Tibial nerve (tissue), 4 donors: Measurements from ENCODE around the gene THAP11. TPM values are rescaled to one million over a fixed set of nuclear protein-coding genes. Genes with fewer than 3 reads are reported as not detected.

ENCODE experiments used
- DNase-seq, 2 donors: peaks; one replicate each; pipeline ENCODE4 v3.0.0-alpha.2; 2019; ENCODE audit warnings: low spot score in 2 of 2
- H3K27ac ChIP-seq, 4 donors: fragments of 200-600 bp; sonication (generic) in 3 of 4; one replicate each; pipeline ENCODE4 v1.5.1; 2017 to 2019; ENCODE audit warnings: mild to moderate bottlenecking in 1 of 4
- H3K27me3 ChIP-seq, 2 donors: fragments of 200-600 bp; sonication (generic) in 1 of 2; one replicate each; pipeline versions ENCODE4 v1.5.1 to v1.6.0; 2017 to 2019
- H3K36me3 ChIP-seq, 3 donors: fragments of 200-600 bp; sonication (generic); one replicate each; pipeline ENCODE4 v1.5.1; 2018 to 2019
- H3K4me1 ChIP-seq, 4 donors: fragments of 200-600 bp; sonication (generic) in 3 of 4; one replicate each; pipeline ENCODE4 v1.5.1; 2017 to 2019
- H3K4me3 ChIP-seq, 4 donors: fragments of 200-600 bp; sonication (generic) in 3 of 4; one replicate each; pipeline ENCODE4 v1.5.1; 2017 to 2019; ENCODE audit warnings: mild to moderate bottlenecking in 1 of 4, moderate library complexity in 1 of 4
- H3K9me3 ChIP-seq, 4 donors: fragments of 200-600 bp; sonication (generic) in 3 of 4; one replicate each; pipeline ENCODE4 v1.5.1; 2017 to 2019
- CTCF ChIP-seq, 5 experiments: fragments of 200-600 bp in 3 of 5; fragments of 450-650 bp in 2 of 5; sonication (generic) in 3 of 5; IDR thresholded peaks; one replicate each; pipeline ENCODE4 v1.5.1; 2016 to 2019; ENCODE audit warnings: antibody characterized with exemption in 5 of 5, mild to moderate bottlenecking in 3 of 5, moderate library complexity in 2 of 5
- EP300 ChIP-seq, 2 donors: sonication (generic); formaldehyde crosslinking; IDR thresholded peaks; one replicate each; pipeline ENCODE4 v1.6.1; 2017; ENCODE audit warnings: antibody characterized with exemption in 2 of 2, mild to moderate bottlenecking in 1 of 2
- POLR2A ChIP-seq, 2 donors: fragments of 450-650 bp; IDR thresholded peaks; one replicate each; pipeline ENCODE4 v1.6.1; 2017; ENCODE audit warnings: antibody characterized with exemption in 2 of 2, mild to moderate bottlenecking in 2 of 2, moderate library complexity in 2 of 2
- WGBS, 2 donors: methylation state at CpG; one replicate each; pipeline ENCODE4 v1.1.5; 2018; 5-methylcytosine and 5-hydroxymethylcytosine counted together
- small RNA-seq: library from RNA; depleted of rRNA; stranded (forward); fragments of <200 nt; gene quantifications from one replicate; pipeline ENCODE3, GENCODE V24; 2016
- total RNA-seq, 4 donors: library from RNA; depleted of rRNA; stranded (reverse); fragments of >200 nt; gene quantifications; one replicate each; pipeline ENCODE4 v1.1.0, GENCODE V29; 2016

THAP11 gene
- total RNA-seq, 4 donors from 2014 or later: 47.1 to 74.3 (median 60.9) TPM

GRCh38 chr16:67892375-67892774, 50.3 kb downstream of the THAP11 start:
- no peak for DNase-seq
- H3K9me3 ChIP-seq: no peaks in the 10 kb centered on the region
- H3K4me3 ChIP-seq: peak overlapping the region in 3 of 4 donors; percentile 72 to 98 (median 81)
- WGBS, 2 donors: 56 to 60% methylated on average over 5 of the region's 5 CpGs
- peaks cover 3 to 45% (median 26%) of the 10 kb centered on the region in 4 donors for H3K4me1 ChIP-seq
- peak overlapping the region; percentile 82 to 99 (median 88) for H3K27ac ChIP-seq
- no peaks in the 10 kb centered on the region for H3K27me3 ChIP-seq
- no peaks in the 10 kb centered on the region for H3K36me3 ChIP-seq
- TF ChIP-seq POLR2A (IDR thresholded peaks at IDR 0.05) (no peak), CTCF (IDR thresholded peaks at IDR 0.05) (no peak), EP300 (IDR thresholded peaks at IDR 0.05) (no peak)

GRCh38 chr16:67892899-67893742, 51.0 kb downstream of the THAP11 start, which contains the start of gene PSKH1:
PSKH1 (plus strand) TSS chr16:67893254; CDS start chr16:67908750, 15,496 bp downstream.
- TF ChIP-seq EP300 (IDR thresholded peaks at IDR 0.05) (peak; percentile 50 to 76), CTCF (IDR thresholded peaks at IDR 0.05) (peak in 1 of 5 experiments; percentile 42), POLR2A (IDR thresholded peaks at IDR 0.05) (peak; percentile 60 to 92)
- Histone ChIP-seq H3K27ac (peak within 1 kb of the TSS; percentile 82 to 99 (median 94)), H3K4me3 (peak within 1 kb of the TSS; percentile 64 to 98 (median 76)), H3K4me1 (peaks cover 3 to 53% (median 32%) of the 10 kb centered on the region in 4 donors), H3K27me3 (no peaks in the 10 kb centered on the region), H3K36me3 (no peaks in the 10 kb centered on the region), H3K9me3 (no peaks in the 10 kb centered on the region)
- peak; percentile 94 to 95 for DNase-seq
- 1% methylated on average over 30 to 54 of the region's 90 CpGs for WGBS, 2 donors

Small RNA genes within 50 kb of the gene (small RNA-seq; reads per million reads assigned to genes)
- gene AC040162.2 (not detected), gene NRN1L (not detected)

Other genes with a start within 250 kb of the THAP11 start
- 1 to 10 TPM in 3 of 4 donors, under 1 TPM in 1; 0.66 to 6.5 (median 1.7) TPM for gene CARMIL2, start 197.2 kb upstream of the THAP11 start, total RNA-seq
- gene ACD, start 182.1 kb upstream of the THAP11 start, total RNA-seq: 10 to 100 TPM; 18.0 to 32.3 (median 20.7) TPM
- gene PARD6A, start 181.4 kb upstream of the THAP11 start, total RNA-seq: 10 to 100 TPM in 2 of 4 donors, 1 to 10 TPM in 2; 3.7 to 16.2 (median 9.9) TPM
- 10 to 100 TPM; 32.6 to 53.8 (median 45.6) TPM for gene ENKD1, start 175.6 kb upstream of the THAP11 start, total RNA-seq
- 10 to 100 TPM; 15.9 to 31.2 (median 25.5) TPM for gene C16orf86, start 175.5 kb upstream of the THAP11 start, total RNA-seq
- gene GFOD2, start 123.0 kb upstream of the THAP11 start, total RNA-seq: 10 to 100 TPM; 10.5 to 24.6 (median 17.2) TPM
- 10 to 100 TPM in 3 of 4 donors, 1 to 10 TPM in 1; 8.1 to 19.5 (median 12.0) TPM for gene RANBP10, start 35.8 kb upstream of the THAP11 start, total RNA-seq
- gene TSNAXIP1, start 35.4 kb upstream of the THAP11 start, total RNA-seq: 1 to 10 TPM; 2.8 to 8.4 (median 4.0) TPM
- gene NUTF2, start 4.6 kb downstream of the THAP11 start, total RNA-seq: 100 to 1,000 TPM in 2 of 4 donors, 10 to 100 TPM in 2; 54.4 to 137 (median 105) TPM
- gene CENPT, start 5.4 kb downstream of the THAP11 start, total RNA-seq: 100 to 1,000 TPM in 1 of 4 donors, 10 to 100 TPM in 3; 51.3 to 101 (median 59.2) TPM
- 10 to 100 TPM; 36.7 to 62.4 (median 55.6) TPM for gene EDC4, start 30.7 kb downstream of the THAP11 start, total RNA-seq
- gene NRN1L, start 42.6 kb downstream of the THAP11 start, total RNA-seq: 10 to 100 TPM in 1 of 4 donors, 1 to 10 TPM in 3; 2.0 to 15.1 (median 3.9) TPM
- gene PSKH1, start 50.9 kb downstream of the THAP11 start, total RNA-seq: 10 to 100 TPM; 22.2 to 30.8 (median 24.2) TPM
- 1 to 10 TPM in 3 of 4 donors, under 1 TPM in 1; 0.87 to 3.6 (median 1.6) TPM for gene CTRL, start 89.5 kb downstream of the THAP11 start, total RNA-seq
- 10 to 100 TPM; 22.9 to 57.6 (median 39.4) TPM for gene PSMB10, start 94.5 kb downstream of the THAP11 start, total RNA-seq
- 10 to 100 TPM; 17.9 to 43.9 (median 26.8) TPM for gene LCAT, start 101.8 kb downstream of the THAP11 start, total RNA-seq
- 100 to 1,000 TPM in 2 of 4 donors, 10 to 100 TPM in 2; 82.0 to 127 (median 101) TPM for gene SLC12A4, start 126.3 kb downstream of the THAP11 start, total RNA-seq
- gene DPEP3, start 138.2 kb downstream of the THAP11 start, total RNA-seq: under 1 TPM in 1 of 4 donors, not detected in 3; 0.66 TPM
- gene DPEP2, start 157.2 kb downstream of the THAP11 start, total RNA-seq: 10 to 100 TPM in 1 of 4 donors, 1 to 10 TPM in 3; 1.0 to 12.6 (median 3.8) TPM
- not detected for gene DPEP2NB, start 173.6 kb downstream of the THAP11 start, total RNA-seq
- 10 to 100 TPM in 3 of 4 donors, 1 to 10 TPM in 1; 6.7 to 11.7 (median 10.8) TPM for gene DDX28, start 180.9 kb downstream of the THAP11 start, total RNA-seq
- gene DUS2, start 181.0 kb downstream of the THAP11 start, total RNA-seq: 10 to 100 TPM in 2 of 4 donors, 1 to 10 TPM in 2; 4.7 to 31.2 (median 15.4) TPM
- 100 to 1,000 TPM in 2 of 4 donors, 10 to 100 TPM in 2; 81.4 to 105 (median 97.1) TPM for gene NFATC3, start 243.1 kb downstream of the THAP11 start, total RNA-seq